ENCODE results near the gene ABR.

DNA sequence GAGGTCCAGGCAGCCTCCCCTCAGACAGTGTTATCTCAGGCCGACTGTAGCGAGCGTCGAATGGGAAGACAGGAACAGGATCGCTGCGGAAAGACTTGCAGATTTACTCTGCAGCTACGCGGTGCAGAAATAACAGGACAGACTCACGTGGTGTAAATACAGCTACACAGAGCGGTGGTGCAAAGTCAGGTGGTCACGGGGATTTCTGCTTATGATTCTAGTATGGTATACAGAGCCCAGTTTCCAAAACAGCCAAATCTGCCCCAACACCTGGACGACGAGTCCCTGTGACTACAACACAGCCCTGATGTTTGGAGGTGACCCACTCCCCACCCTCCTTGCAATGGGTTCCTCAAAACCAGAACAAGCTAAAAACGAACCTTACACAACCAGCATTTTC, 40.6 kb upstream of the ABR start:
- TF ChIP-seq PAX5 (IDR thresholded peaks at IDR 0.05; ENCODE audit: insufficient read depth, low read length, severe bottlenecking) (no peak), POLR2AphosphoS5 (IDR thresholded peaks at IDR 0.05; ENCODE audit: low read depth, low read length) (no peak)

Data from GM12891 (cell line).